Measurements from ENCODE around the gene ATG14. TPM values are rescaled to one million over a fixed set of nuclear protein-coding genes. Genes with fewer than 3 reads are reported as not detected.

Gene ATG14
- total RNA-seq, 2 experiments from 2014 or later, result 5.1 to 5.5 TPM

DNA sequence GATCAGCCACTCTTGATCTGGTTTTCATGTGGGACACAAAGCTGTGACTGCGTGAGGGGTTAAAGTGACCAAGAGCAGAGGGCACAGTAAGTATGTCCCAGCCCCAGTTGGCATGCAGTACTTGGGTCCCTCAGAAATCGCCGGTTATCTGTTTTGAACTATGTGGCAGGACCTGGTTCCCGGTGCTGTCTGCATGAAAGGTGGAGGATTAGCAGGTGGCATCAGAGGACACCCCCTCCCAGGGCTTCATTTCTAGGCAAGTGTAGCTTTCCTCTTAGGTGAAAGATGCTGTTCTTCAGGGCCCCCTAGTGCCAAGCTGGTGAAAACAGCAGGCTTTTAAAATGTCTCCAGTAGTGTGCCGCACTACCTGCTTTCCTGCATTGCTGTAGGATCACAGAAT, 57.1 kb downstream of the ATG14 start:
- CTCF ChIA-PET, result interaction anchor here (0.7 to 5.2 kb wide), 46 partner anchors 9 to 265 kb away, joined by 3 to 87 read pairs (median 6); partner anchors contain the start of gene FBXO34
- Mint-ChIP-seq H3K27ac (peak overlapping the region; percentile 74), H3K4me3 (no peak overlapping the region), H3K36me3 (ENCODE audit: low read depth) (peaks cover 8% of the 10 kb centered on the region), H3K27me3 (no peaks in the 10 kb centered on the region), H3K4me1 (ENCODE audit: low read depth) (peaks cover 18% of the 10 kb centered on the region), H3K9me3 (no peaks in the 10 kb centered on the region)
- intact Hi-C loops (cut with micrococcal nuclease), result loop anchor here (2.0 kb wide), 1 partner anchor 84 kb away; the partner anchor contains the start of gene FBXO34
- peak; percentile 94 for ATAC-seq
- POLR2A ChIA-PET, result interaction anchor here (1.1 to 2.2 kb wide), 5 partner anchors 10 to 141 kb away, joined by 3 to 6 read pairs (median 5); partner anchors contain the start of gene FBXO34
- DNase-seq, result peak; percentile 71
- TF ChIP-seq, protein P1, sequence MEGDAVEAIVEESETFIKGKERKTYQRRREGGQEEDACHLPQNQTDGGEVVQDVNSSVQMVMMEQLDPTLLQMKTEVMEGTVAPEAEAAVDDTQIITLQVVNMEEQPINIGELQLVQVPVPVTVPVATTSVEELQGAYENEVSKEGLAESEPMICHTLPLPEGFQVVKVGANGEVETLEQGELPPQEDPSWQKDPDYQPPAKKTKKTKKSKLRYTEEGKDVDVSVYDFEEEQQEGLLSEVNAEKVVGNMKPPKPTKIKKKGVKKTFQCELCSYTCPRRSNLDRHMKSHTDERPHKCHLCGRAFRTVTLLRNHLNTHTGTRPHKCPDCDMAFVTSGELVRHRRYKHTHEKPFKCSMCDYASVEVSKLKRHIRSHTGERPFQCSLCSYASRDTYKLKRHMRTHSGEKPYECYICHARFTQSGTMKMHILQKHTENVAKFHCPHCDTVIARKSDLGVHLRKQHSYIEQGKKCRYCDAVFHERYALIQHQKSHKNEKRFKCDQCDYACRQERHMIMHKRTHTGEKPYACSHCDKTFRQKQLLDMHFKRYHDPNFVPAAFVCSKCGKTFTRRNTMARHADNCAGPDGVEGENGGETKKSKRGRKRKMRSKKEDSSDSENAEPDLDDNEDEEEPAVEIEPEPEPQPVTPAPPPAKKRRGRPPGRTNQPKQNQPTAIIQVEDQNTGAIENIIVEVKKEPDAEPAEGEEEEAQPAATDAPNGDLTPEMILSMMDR (IDR thresholded peaks at IDR 0.05), result peak; percentile 74

DNA sequence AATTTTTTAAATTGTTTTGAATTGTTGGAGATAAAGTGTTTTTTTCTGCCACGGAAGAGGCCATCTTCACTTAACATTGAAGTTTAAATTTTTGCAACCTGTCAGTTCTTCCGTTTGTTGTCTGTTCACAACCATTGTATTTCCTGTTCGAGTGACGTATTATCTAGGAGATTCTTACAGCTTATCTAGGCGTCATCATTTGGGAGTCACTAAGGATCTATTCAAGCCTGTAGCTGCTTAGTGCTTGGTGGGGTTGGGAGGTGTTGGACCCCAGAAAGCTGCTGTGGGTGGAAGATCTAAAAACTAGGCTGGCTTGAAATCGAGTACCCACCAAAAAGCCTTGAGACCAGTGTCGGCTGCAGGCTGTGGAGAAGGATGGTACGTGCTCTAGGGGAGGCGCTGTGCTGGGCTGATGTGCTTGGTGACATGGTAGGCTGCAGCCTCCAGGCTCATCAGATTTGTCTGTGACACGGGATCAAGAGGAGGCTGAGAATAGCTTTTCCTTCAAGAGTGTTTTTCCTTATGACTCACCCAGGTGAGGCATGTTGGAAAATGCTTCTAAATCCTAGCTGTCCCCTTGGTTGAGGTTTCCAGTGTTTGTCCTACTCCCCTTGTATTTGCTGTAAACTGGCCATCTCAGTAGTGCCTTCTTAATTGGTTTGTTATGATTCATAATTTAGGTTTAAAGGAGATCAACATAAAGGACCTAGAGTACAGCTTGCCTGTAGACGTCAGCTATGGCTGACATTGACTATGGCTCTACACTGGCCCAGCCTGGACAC, 57.8 kb downstream of the ATG14 start:
- H3K4me3 Mint-ChIP-seq, result peak overlapping the region; percentile 28
- no peak for DNase-seq
- TF ChIP-seq, protein P1 (IDR thresholded peaks at IDR 0.05), result no peak

DNA sequence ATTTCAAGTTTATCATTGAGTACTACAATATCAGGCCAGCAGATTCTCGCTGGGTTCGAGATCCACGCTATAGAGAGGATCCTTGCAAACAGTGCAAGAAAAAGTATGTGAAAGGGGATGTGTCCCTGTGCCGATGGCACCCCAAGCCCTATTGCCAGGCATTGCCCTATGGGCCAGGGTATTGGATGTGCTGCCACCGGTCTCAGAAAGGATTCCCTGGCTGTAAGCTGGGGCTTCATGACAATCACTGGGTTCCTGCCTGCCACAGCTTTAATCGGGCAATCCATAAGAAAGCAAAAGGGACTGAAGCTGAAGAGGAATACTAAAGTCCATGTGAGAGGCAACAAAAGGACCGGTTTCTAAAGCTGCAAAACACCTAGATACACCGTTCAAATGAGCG, 59.4 kb downstream of the ATG14 start:
- Mint-ChIP-seq H3K4me3 (no peak overlapping the region), H3K27ac (peak overlapping the region; percentile 27), H3K36me3 (ENCODE audit: low read depth) (peaks cover 8% of the 10 kb centered on the region), H3K4me1 (ENCODE audit: low read depth) (peaks cover 38% of the 10 kb centered on the region), H3K27me3 (no peaks in the 10 kb centered on the region), H3K9me3 (no peaks in the 10 kb centered on the region)
- TF ChIP-seq, protein P1 (IDR thresholded peaks at IDR 0.05), result no peak
- no peak for DNase-seq
- ATAC-seq, result no peak
- ChIA-PET CTCF (interaction anchor here (1.2 to 5.2 kb wide), 3 partner anchors 78 to 140 kb away, joined by 4 to 38 read pairs (median 4); no protein-coding TSS in a partner anchor), POLR2A (interaction anchor here (0.8 kb wide), 1 partner anchor 80 kb away, joined by 4 read pairs; no protein-coding TSS in a partner anchor)
- intact Hi-C loops (cut with micrococcal nuclease), result no loop called here

More for the DNA sequence above, 57.8 kb downstream of the ATG14 start:
- ChIA-PET POLR2A (interaction anchor here (1.1 to 2.2 kb wide), 5 partner anchors 10 to 141 kb away, joined by 3 to 6 read pairs (median 5); partner anchors contain the start of gene FBXO34), CTCF (interaction anchor here (0.7 to 5.2 kb wide), 41 partner anchors 8 to 264 kb away, joined by 3 to 87 read pairs (median 6); partner anchors contain the start of gene FBXO34)
- Mint-ChIP-seq H3K27ac (peak overlapping the region; percentile 74), H3K27me3 (no peaks in the 10 kb centered on the region), H3K4me1 (ENCODE audit: low read depth) (peaks cover 23% of the 10 kb centered on the region), H3K36me3 (ENCODE audit: low read depth) (peaks cover 8% of the 10 kb centered on the region), H3K9me3 (no peaks in the 10 kb centered on the region)
- intact Hi-C loops (cut with micrococcal nuclease), result loop anchor here (2.0 kb wide), 1 partner anchor 83 kb away; the partner anchor contains the start of gene FBXO34
- ATAC-seq, result peak; percentile 32

DNA sequence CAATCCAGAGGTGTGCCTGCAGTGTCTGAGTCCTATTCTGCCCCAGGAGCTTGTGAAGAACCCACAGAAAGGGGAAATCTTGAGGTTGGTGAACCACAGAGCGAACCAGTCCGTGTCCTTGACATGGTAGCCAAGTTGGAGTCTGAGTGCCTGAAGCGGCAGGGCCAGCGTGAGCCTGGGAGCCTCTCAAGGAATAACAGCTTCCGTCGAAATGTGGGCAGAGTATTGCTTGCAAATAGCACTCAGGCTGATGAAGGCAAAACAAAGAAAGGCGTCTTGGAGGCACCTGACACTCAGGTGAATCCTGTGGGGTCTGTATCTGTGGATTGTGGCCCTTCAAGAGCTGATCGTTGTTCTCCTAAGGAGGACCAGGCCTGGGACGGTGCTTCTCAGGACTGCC, 60.5 kb downstream of the ATG14 start:
- no peak for ATAC-seq

More for the DNA sequence above, 60.5 kb downstream of the ATG14 start:
- Mint-ChIP-seq H3K9me3 (no peaks in the 10 kb centered on the region), H3K36me3 (ENCODE audit: low read depth) (peaks cover 8% of the 10 kb centered on the region), H3K27me3 (no peaks in the 10 kb centered on the region), H3K4me3 (no peak overlapping the region), H3K4me1 (ENCODE audit: low read depth) (peaks cover 48% of the 10 kb centered on the region), H3K27ac (no peak overlapping the region)
- TF ChIP-seq, protein P1 (IDR thresholded peaks at IDR 0.05), result no peak
- ChIA-PET POLR2A (no interaction called here), CTCF (interaction anchor here (1.3 to 2.0 kb wide), 5 partner anchors 24 to 106 kb away, joined by 3 to 6 read pairs (median 4); no protein-coding TSS in a partner anchor)
- no peak for DNase-seq
- intact Hi-C loops (cut with micrococcal nuclease), result no loop called here

Measured in activated CD8-positive, alpha-beta T cell treated with anti-CD3 and anti-CD28 coated beads for 36 hours (primary cell).